ENCODE data around the gene CEP104.

Gene CEP104

DNA sequence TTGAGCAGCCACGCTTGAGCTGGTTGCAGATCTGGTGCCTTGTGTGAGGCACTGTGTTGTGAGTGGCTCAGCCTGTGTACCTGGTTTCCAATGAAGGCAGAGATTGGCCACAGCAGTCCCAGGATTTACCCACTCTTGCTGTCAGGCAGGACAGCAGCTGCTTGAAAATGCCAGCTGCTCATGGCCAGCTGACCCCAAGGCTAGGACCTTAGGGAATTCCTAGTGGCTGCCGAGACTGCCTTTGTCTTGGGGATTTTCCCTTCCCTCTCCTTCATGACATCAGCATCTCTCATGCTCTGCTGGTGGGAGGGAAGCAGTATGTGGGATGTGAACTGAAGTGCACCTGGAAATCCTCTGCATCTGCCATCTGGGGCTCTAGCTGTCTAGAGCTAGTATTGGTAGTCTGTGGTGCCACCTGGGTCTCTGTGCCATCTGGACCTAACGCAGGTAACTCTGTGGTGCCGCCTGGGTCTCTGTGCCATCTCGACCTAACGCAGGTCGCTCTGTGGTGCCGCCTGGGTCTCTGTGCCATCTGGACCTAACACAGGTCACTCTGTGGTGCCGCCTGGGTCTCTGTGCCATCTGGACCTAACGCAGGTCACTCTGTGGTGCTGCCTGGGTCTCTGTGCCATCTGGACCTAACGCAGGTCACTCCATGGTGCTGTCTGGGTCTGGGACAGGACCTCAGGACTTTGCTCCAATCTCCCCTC lies 56.9 kb downstream of the CEP104 start:
- DNase-seq (ENCODE audit: low read depth), result no peak

- peak; percentile 90 for DNase-seq (ENCODE audit: low read depth)
Measured at GRCh38 chr1:3796215-3797061, 60.6 kb downstream of the CEP104 start, which contains the start of gene LRRC47. LRRC47 (minus strand) TSS chr1:3796498; CDS start chr1:3796476, 22 bp downstream.

DNA sequence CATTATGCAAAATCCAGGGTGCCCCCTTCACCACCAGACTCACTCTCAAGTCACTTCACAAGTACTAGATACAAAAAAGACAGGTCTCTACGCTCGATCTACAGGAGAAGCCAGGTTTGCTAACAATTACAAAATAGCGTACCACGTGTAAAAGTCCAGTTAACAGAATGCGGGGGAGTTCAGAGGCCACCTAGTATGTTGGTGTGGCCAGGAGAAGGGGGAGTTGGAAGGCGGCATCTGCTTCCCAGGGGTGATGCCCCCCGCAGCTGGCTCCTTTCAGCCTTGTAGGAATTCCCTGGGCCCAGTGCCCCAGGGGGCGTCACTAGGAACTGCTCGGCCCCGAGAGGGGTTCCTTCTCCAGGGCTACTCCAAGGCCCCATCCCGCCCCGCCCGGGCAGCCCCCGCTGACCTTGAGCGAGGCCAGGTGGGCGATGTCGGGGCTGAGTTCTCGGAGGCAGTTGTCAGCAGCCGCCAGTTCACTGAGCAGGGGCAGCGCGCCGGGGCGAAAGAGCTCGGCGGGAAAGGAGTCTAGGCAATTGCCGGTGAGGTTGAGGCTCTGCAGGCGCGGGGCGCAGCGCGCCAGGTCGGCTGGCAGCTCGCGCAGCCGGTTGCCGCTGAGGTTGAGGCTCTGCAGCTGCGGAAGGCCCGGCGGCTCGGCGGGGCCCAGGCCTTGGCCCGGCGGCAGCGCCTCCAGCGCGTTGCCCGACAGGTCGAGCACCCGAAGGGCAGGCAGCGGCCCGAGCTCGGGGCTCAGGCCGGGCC lies 61.4 kb downstream of the CEP104 start:
- DNase-seq (ENCODE audit: low read depth), result no peak

GRCh38 chr1:3790952-3791351 lies 66.1 kb downstream of the CEP104 start:
- no peak for DNase-seq (ENCODE audit: low read depth)

GRCh38 chr1:3790500-3790923 lies 66.5 kb downstream of the CEP104 start:
- DNase-seq (ENCODE audit: low read depth), result no peak

DNA sequence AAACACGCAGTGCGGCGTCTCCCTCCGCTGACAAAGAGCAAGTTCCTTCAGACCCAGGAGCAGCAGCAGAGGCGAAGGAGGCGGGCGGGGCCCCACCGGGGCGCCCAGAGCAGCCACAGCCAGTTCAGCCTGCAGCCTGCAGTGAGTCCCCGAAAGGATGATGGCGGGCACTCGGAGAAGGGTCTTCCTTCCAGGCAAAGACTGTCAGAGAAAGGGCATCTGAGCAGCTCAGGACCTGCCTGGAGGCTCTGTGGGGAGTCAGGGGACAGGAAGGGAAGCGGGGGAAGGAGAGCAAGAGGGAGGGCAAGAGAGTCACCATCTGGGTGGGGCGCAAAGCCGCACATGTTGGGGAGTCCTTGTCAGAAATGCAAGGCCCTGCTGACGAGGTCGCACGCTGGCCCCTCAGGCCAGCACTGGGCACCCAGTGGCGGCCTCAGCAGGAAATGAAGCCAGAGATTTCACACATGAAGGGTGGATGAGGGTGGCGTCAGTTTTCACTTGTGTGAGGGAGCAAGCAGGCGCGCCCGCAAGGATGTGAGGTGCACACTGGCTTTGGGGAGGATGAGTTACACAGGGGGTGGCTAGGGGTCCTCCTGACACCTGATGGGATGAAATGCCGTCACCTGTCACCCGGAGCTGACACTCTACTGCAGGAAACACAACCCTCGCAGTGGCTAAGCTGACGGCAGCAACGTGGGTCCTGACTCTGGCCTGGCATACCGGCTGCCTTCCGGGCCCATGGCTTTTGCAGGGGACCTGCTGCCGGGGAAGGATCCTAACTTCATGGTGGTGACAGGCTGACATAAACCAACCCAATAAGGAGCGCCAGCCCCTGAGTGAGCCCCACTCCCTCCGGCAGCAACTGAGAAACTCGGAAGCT lies 67.3 kb downstream of the CEP104 start:
- DNase-seq (ENCODE audit: low read depth), result no peak

DNA sequence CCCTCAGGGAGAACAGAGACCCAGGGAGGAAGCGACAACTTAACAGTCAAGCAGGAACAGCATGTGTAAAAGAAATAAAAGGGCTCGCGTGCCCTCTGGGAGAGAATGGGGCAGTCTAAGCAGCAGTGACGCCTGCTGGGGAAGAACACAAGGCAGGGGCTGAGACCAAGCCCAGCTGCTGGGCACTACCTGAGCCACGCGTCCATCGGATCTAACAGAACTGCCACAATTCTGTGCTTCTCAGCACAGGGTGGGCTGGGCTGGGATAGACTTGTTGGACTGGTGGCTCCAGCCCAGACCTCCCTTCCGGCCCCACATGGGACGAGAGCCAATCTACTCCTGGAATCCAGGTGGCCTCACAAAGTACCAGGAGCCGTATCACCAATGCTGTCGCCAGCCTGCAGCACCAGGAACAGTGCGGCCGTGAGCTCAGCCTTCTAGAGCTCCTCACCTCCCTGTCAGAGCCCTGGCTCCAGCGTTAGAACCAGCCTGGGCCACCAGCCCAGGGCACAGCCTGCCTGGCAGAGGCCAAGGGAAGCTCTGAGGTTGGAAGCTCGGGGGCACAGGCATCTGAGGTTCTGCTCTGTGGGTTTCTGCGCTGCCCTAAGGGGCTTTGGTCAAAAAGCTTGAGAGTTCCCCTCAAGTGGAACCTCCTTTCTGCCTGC lies 68.1 kb downstream of the CEP104 start:
- no peak for DNase-seq (ENCODE audit: low read depth)

DNA sequence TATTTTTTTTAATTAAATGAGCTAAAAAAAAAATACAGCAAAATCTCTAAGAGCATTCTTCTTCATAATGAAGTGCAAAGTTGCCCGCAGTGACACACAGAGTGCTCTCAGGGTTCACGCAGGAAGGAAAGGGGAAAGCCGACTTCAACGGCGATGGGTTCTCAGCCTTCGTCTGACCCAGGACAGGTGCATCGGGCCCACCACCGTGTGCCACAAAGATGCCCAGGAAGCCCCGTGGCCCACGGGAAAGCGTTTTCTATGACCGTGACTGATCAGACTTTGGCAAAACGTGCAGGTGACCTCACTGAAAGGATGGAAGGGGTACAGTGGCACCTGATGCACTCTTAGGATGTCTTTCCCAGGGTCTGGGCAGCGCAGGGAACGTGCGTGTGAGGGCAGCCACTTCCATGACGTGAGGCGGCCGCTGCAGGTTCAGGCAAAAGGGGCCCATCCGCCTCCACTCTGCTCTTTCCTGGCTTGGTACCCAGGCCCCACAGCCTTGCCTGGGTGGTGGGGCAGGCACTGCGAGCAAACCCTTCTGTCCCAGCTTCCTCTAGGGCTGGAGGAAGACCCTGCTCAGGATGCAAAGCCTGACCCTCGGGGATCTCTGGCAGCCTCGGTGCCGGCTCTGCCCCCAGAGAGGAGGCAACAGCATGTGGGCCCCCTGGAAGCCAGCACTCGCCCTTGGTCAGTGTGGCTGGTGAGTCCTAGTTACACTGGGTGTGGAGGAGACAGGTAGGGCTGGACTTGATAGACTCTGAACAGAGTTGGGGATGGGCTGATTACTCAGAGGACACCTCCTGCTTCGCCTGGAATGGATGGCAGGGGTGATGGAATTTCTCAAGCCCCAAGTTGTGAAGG lies 69.0 kb downstream of the CEP104 start:
- no peak for DNase-seq (ENCODE audit: low read depth)

DNA sequence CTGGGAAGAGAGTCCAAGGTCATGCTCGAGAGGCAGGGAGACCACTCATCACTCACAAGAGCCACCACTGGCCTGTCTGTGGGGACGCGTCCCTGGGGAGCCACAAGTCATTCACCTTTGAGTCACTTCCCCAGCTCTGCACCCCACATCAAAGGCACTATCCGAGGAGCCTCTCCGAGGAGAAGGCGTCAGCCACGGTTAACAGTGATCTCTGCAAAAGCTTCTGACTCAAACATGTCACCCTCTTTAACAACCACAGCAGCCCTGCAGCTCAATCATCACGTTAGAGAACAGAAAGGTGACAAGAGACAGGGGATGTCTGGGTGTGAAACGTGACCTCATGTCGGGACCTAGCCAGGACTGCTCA lies 69.7 kb downstream of the CEP104 start:
- no peak for DNase-seq (ENCODE audit: low read depth)

- DNase-seq (ENCODE audit: low read depth), result no peak
Measured at GRCh38 chr1:3786468-3787348, 70.3 kb downstream of the CEP104 start.

DNA sequence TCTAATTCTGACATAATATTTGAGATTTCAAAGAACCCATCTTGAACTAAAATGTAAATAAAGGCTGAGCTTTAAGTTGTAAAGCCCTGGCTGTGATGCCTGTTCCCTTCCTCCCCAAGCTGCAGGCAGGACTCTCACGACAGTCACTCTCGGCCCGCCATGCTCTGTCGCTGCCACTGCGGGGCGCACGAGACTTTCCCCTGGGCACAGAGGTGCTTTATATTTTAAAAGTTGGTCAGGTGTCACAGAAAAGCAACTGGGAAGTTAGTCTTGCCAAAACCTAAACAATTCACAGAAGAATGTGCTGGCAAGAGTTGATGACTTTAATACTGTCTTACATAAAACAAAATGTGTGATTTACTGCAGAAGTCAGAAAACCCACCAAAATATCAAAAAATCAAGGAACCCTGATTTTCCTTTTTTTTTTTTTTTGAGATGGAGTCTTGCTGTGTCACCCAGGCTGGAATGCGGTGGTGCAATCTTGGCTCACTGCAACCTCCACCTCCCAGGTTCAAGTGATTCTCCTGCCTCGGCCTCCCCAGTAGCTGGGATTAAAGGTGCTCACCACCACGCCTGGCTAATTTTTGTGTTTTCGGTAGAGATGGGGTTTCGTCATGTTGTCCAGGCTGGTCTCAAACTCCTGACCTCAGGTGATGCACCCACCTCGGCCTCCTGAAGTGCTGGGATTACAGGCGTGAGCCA lies 71.4 kb downstream of the CEP104 start:
- no peak for DNase-seq (ENCODE audit: low read depth)

DNA sequence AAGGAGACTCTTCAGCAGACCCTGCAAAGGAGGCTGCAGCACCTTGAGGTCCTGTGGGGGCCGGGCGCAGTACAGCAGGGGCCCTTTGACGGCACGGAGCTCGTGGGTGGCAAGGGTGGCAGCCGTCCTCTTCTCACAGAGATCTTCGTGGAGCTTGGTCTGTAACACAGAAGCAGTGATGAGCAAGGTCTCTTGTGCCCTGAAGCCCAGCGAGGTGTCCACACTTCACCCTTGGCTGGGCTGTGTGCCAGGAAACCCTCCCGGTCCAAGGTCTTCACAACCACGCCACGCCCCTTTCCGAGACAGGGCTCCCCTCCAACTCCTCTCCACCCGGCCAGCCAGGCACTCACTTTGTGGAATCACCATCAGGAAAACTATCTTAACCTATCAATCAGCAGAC lies 72.0 kb downstream of the CEP104 start:
- no peak for DNase-seq (ENCODE audit: low read depth)

GRCh38 chr1:3783651-3784474 lies 73.1 kb downstream of the CEP104 start:
- DNase-seq (ENCODE audit: low read depth), result no peak

DNA sequence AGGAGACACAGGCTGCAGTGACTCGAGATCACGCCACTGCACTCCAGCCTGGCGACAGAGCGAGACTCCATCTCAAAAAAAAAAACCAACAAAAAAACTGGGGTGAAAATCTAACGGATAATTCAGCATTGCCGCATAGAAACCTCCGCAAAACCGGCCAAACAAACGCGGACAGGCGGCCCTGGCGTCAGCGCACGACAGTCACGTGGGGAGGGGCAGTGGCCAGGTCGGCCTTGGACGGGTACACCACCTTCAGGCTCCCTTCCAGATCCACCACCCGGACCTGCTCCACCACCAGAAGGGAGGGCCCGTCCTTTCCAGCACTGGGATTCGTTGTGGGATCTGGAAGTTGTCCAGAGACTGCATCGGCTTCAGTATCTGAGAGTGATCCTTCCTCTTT lies 76.1 kb downstream of the CEP104 start:
- DNase-seq (ENCODE audit: low read depth), result no peak

DNA sequence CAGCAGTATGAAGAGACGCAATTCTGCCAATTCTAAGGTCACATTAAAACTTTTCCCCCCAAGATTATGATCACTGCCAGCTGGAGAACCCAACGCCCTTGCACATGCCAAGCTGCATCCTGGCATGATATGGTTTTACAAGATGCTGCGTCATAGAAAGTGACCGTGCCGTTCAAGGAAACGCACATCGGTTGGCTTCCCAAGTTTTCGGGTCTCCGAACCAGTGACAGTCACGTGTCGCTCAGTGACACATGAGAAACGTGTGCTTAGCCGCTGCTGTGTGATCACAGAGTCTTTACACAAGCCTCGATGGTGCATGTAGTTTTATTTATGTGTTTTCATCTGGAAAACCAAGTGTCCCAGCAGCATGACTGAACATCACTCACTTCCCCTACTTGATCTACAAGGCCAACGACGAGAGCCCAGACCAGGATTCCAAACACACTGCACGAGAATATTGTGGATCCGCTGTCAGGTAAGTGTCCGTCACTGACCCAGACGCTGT lies 77.0 kb downstream of the CEP104 start:
- no peak for DNase-seq (ENCODE audit: low read depth)

DNA sequence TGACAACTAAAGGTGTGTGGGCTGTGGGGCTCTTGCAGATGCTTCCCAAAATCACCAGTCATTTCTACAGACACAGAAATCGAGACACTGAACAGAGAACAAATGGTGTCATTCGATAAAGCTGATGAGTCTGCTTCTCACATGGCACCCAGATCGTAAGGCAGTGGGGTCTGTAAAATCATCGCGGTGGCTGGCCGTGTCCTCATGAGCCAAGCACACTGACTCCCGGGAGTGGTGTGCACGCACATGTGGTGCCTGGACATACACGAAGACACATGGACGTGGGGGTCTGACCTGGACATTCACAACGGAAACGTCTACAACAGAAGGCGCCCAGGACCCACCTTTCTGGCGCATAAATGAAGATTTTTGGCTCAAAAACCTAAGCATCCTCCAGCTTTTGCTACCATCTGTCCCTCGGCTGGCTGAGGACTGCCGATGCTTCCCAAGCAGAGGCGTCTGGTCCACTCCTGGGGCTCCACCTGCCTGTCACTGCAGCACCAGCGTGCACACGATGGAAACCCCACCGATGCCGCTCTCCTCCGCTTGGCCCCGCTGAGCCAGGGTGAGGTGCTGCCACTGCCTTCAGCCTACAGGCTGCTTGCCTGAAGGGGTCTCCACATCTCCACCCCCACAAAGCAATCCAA lies 77.6 kb downstream of the CEP104 start:
- DNase-seq (ENCODE audit: low read depth), result no peak

Measured in stimulated activated CD8-positive, alpha-beta memory T cell treated with anti-CD3 and anti-CD28 coated beads, Interleukin-7, amount 100 ng/mL, for 24 hours (primary cell).